ENCODE results near the gene DDX17.

Gene DDX17

GRCh38 chr22:38464992-38465672, 41.0 kb downstream of the DDX17 start:
- no peak for DNase-seq

- no peak for DNase-seq
Observed at GRCh38 chr22:38462960-38463784, 42.9 kb downstream of the DDX17 start.

GRCh38 chr22:38461414-38462081, 44.6 kb downstream of the DDX17 start:
- DNase-seq: peak; percentile 45

- no peak for DNase-seq
Observed at GRCh38 chr22:38461057-38461413, 45.1 kb downstream of the DDX17 start.

GRCh38 chr22:38460426-38460840, 45.7 kb downstream of the DDX17 start:
- no peak for DNase-seq

- no peak for DNase-seq
Observed at GRCh38 chr22:38456841-38457699, 49.0 kb downstream of the DDX17 start.

GRCh38 chr22:38456272-38456835, 49.8 kb downstream of the DDX17 start:
- no peak for DNase-seq

GRCh38 chr22:38455530-38456271, 50.4 kb downstream of the DDX17 start:
- DNase-seq: no peak

- DNase-seq: no peak
Observed at GRCh38 chr22:38455076-38455529, 51.0 kb downstream of the DDX17 start, which contains the start of gene KCNJ4. Gene KCNJ4, minus strand, starts transcription at chr22:38455199. Its CDS starts 27,067 bp downstream, at chr22:38428132.

- peak; percentile 18 for DNase-seq
Observed at GRCh38 chr22:38454353-38455075, 51.6 kb downstream of the DDX17 start.

GRCh38 chr22:38453996-38454352, 52.1 kb downstream of the DDX17 start:
- DNase-seq: no peak

GRCh38 chr22:38453066-38453672, 52.9 kb downstream of the DDX17 start:
- DNase-seq: no peak

- no peak for DNase-seq
Observed at GRCh38 chr22:38452373-38453065, 53.6 kb downstream of the DDX17 start.

GRCh38 chr22:38451864-38452263, 54.2 kb downstream of the DDX17 start:
- DNase-seq: no peak

- no peak for DNase-seq
Observed at GRCh38 chr22:38451404-38451803, 54.7 kb downstream of the DDX17 start.

GRCh38 chr22:38450234-38450797, 55.8 kb downstream of the DDX17 start:
- no peak for DNase-seq

- DNase-seq: no peak
Observed at GRCh38 chr22:38449776-38450175, 56.3 kb downstream of the DDX17 start.

- DNase-seq: no peak
Observed at GRCh38 chr22:38448945-38449745, 57.0 kb downstream of the DDX17 start.

Measured in CD4-positive, alpha-beta T cell treated with Interleukin-12 subunit alpha and Interleukin-12 subunit beta, for 1 hour (primary cell).